ENCODE measurements around the gene GRAMD1B. TPM values are rescaled to one million over a fixed set of nuclear protein-coding genes. Genes with fewer than 3 reads are reported as not detected.

Gene GRAMD1B
- total RNA-seq, 1 experiment from 2014 or later, result 5.8 TPM

GRCh38 chr11:123475469-123475868, 45.4 kb downstream of the GRAMD1B start:
- no peaks in the 10 kb centered on the region for H4K20me1 ChIP-seq (ENCODE audit: insufficient read depth)
- POLR2A ChIA-PET (ENCODE audit: unreplicated experiment), result no interaction called here
- intact Hi-C loops (cut with micrococcal nuclease; ENCODE audit: unreplicated experiment), result loop anchor here (2.0 to 5.0 kb wide), 2 partner anchors 21 to 213 kb away; no protein-coding TSS in a partner anchor
- H3K4me3 ChIP-seq, result no peak overlapping the region
- H3K4me1 ChIP-seq (replicated peaks; ENCODE audit: insufficient read depth), result peaks cover 26% of the 10 kb centered on the region
- no peaks in the 10 kb centered on the region for H3F3A ChIP-seq (ENCODE audit: insufficient read depth, low read depth)
- CTCF ChIA-PET, result interaction anchor here (0.5 to 4.8 kb wide), 3 partner anchors 68 to 392 kb away, joined by 3 to 41 read pairs (median 14); no protein-coding TSS in a partner anchor
- no TSS peak for BruUV-seq (replicated peaks)
- H2AFZ ChIP-seq, result no peak overlapping the region
- H3K36me3 ChIP-seq (ENCODE audit: low read depth), result no peaks in the 10 kb centered on the region
- TF ChIP-seq EZH2 (IDR thresholded peaks at IDR 0.05; ENCODE audit: low read depth) (no peak), CTCF (conservative IDR thresholded peaks at IDR 0.05) (peak; percentile 63; the same call in 1 of the 2 replicates)
- H3K27me3 ChIP-seq (ENCODE audit: insufficient read depth, low read depth), result no peaks in the 10 kb centered on the region
- no peaks in the 10 kb centered on the region for H3K9me2 ChIP-seq (ENCODE audit: insufficient read depth)
- no peaks in the 10 kb centered on the region for H3K9me3 ChIP-seq (ENCODE audit: insufficient read depth, low read depth)
- H3K79me2 ChIP-seq (ENCODE audit: low read depth), result no peaks in the 10 kb centered on the region
- no peak overlapping the region for H3K27ac ChIP-seq
- H3K4me2 ChIP-seq, result no peak overlapping the region
- DNase-seq, result no peak

GRCh38 chr11:123477205-123477907, 47.3 kb downstream of the GRAMD1B start:
- no peaks in the 10 kb centered on the region for H3K9me2 ChIP-seq (ENCODE audit: insufficient read depth)
- POLR2A ChIA-PET (ENCODE audit: unreplicated experiment), result no interaction called here
- no peaks in the 10 kb centered on the region for H3K79me2 ChIP-seq (ENCODE audit: low read depth)
- H2AFZ ChIP-seq, result no peak overlapping the region
- H3K4me2 ChIP-seq, result no peak overlapping the region
- H3K9me3 ChIP-seq (ENCODE audit: insufficient read depth, low read depth), result no peaks in the 10 kb centered on the region
- TF ChIP-seq CTCF (conservative IDR thresholded peaks at IDR 0.05), result no peak
- no peak for TF ChIP-seq EZH2 (IDR thresholded peaks at IDR 0.05; ENCODE audit: low read depth)
- no peaks in the 10 kb centered on the region for H4K20me1 ChIP-seq (ENCODE audit: insufficient read depth)
- H3K27me3 ChIP-seq (ENCODE audit: insufficient read depth, low read depth), result no peaks in the 10 kb centered on the region
- no peak for DNase-seq
- no peaks in the 10 kb centered on the region for H3F3A ChIP-seq (ENCODE audit: insufficient read depth, low read depth)
- BruUV-seq (replicated peaks), result no TSS peak
- peaks cover 24% of the 10 kb centered on the region for H3K4me1 ChIP-seq (replicated peaks; ENCODE audit: insufficient read depth)
- intact Hi-C loops (cut with micrococcal nuclease; ENCODE audit: unreplicated experiment), result loop anchor here (5.0 kb wide), 1 partner anchor 215 kb away; no protein-coding TSS in a partner anchor
- CTCF ChIA-PET, result interaction anchor here (0.6 to 4.8 kb wide), 2 partner anchors 70 to 200 kb away, joined by 3 to 41 read pairs; no protein-coding TSS in a partner anchor
- no peaks in the 10 kb centered on the region for H3K36me3 ChIP-seq (ENCODE audit: low read depth)
- H3K27ac ChIP-seq, result no peak overlapping the region
- no peak overlapping the region for H3K4me3 ChIP-seq

GRCh38 chr11:123478352-123478987, 48.4 kb downstream of the GRAMD1B start:
- intact Hi-C loops (cut with micrococcal nuclease; ENCODE audit: unreplicated experiment), result loop anchor here (1.0 to 5.0 kb wide), 5 partner anchors 71 to 376 kb away; no protein-coding TSS in a partner anchor
- BruUV-seq (replicated peaks), result no TSS peak
- Histone ChIP-seq H3K4me1 (replicated peaks; ENCODE audit: insufficient read depth) (peaks cover 24% of the 10 kb centered on the region), H3K4me2 (no peak overlapping the region), H3K9me3 (ENCODE audit: insufficient read depth, low read depth) (no peaks in the 10 kb centered on the region), H3K36me3 (ENCODE audit: low read depth) (no peaks in the 10 kb centered on the region), H3K27me3 (ENCODE audit: insufficient read depth, low read depth) (no peaks in the 10 kb centered on the region), H3K9me2 (ENCODE audit: insufficient read depth) (no peaks in the 10 kb centered on the region), H3K27ac (no peak overlapping the region), H2AFZ (no peak overlapping the region), H3K4me3 (no peak overlapping the region), H3K79me2 (ENCODE audit: low read depth) (no peaks in the 10 kb centered on the region), H3F3A (ENCODE audit: insufficient read depth, low read depth) (peaks cover 7% of the 10 kb centered on the region; the same call in 1 of the 2 replicates), H4K20me1 (ENCODE audit: insufficient read depth) (no peaks in the 10 kb centered on the region)
- ChIA-PET CTCF (interaction anchor here (0.6 to 1.2 kb wide), 3 partner anchors 69 to 231 kb away, joined by 3 to 26 read pairs (median 5); no protein-coding TSS in a partner anchor), POLR2A (ENCODE audit: unreplicated experiment) (interaction anchor here (0.6 kb wide), 1 partner anchor 72 kb away, joined by 9 read pairs; no protein-coding TSS in a partner anchor)
- TF ChIP-seq CTCF (conservative IDR thresholded peaks at IDR 0.05), result peak; percentile 88
- TF ChIP-seq EZH2 (IDR thresholded peaks at IDR 0.05; ENCODE audit: low read depth), result no peak
- peak; percentile 38 to 65 for DNase-seq
